Amniotic epithelial cell (primary cell): ENCODE measurements around the gene CIAO3.
A peak's percentile ranks its signal among the peaks of the same experiment; 100 is the strongest.
"Not testable (repeated sequence)": the region's sequence is repeated elsewhere in the genome, so short reads cannot be mapped to it uniquely, and the experiment has no call there.

Experiments
- DNase-seq: peaks from one replicate; pipeline ENCODE4 v3.0.0-alpha.2; 2010; ENCODE audit warnings: low read depth

Gene CIAO3

DNA sequence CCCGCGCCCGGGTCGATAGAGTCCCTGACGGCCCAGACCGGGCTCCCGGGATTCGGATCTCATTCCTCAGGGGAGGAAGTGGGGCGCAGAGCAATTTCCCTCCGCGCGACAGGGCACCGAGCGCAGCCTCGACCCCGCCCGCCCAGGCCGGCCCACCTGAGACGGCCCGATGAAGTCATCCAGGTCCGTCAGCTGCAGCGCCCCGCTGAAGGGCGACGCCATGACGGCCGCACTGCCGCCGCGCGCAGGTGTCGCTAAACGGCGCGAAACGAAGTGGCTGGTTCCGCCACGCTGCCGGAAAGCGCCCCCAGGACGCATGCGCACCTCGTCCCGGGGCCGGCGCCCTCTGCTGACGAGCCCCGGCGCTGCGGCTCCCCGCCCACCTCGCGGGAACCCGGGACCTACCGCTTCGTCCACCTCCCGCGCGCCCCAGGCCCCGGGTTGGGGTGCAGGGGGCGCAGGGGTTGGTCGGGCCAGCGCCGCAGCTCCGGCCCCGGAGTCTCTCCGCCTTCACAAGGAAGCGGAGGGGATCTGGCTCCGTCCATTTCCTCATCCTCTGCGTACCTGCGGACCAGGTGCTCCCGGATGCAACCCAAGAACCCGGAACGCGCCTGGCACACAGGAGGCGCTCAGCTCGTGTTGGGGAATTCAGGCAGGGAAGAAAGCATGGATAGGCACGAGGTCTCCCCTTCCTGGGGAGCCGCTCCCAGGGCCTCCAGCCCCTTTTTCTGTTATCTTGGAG is at the start of gene CIAO3:
CIAO3 (minus strand) TSS at position 234 of the 742 bp plus-strand sequence; CDS start at position 222, 12 bp downstream.
- peak; percentile 86 for DNase-seq

- DNase-seq: no peak
Observed at GRCh38 chr16:790086-790485, 49.3 kb upstream of the CIAO3 start.

DNA sequence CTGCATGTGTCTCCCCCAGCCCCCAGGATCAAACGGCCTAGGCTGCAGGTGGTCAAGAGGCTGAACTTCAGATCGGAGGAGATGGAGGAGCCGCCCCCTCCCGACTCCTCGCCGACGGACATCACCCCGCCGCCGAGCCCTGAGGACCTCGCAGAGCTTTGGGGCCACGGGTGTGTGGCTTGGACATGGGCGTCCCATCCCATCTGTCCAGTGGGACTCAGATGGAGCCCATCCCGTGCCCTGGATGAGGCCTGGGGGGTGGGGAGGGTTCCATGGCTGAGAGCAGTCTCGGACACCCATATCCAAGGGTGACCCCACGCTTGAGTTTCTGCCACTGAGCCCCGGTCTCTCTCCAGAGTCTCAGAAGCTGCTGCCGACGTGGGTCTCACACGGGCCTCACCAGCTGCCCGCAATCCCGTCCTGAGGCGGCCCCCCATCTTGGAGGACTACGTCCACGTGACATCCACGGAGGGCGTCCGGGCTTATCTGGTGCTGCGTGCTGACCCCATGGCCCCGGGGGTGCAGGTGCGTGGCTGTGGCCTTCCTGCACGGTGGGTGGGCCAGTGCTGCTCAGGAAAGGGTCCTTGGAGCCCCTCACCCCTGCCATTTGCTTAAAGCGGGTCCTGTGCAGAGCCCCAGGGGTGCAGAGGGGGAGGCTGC is 48.5 kb upstream of the CIAO3 start:
- no peak for DNase-seq

GRCh38 chr16:788399-789126 is 47.8 kb upstream of the CIAO3 start, which contains the start of gene CHTF18:
Gene CHTF18, plus strand, starts transcription at chr16:788620. Its CDS starts 65 bp downstream, at chr16:788685.
- peak; percentile 81 for DNase-seq

DNA sequence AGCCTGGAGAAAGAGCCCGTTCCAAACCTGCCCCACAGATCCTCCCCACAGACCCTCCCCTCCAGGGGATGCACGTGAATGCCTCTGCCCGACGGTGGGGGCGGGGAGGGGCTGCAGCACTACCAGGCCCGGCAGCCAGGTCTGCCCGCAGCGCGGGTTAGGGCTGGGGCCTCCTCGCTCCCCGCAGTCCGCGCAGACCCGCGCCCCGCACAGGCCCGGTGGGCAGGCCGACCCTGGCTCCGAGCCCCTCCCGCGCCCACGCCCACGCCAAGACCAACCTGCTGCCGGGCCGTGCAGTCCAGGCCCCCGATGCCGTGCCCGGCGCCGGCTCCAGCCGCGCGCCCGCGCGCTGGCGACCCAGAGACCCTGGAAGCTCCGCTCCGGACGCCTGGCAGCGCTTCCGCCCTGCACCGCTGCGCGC is 47.2 kb upstream of the CIAO3 start, which contains the start of gene RPUSD1:
RPUSD1 (minus strand) TSS at position 404 of the 421 bp plus-strand sequence. CDS start 644 bp downstream, outside the sequence.
- DNase-seq: no peak

DNA sequence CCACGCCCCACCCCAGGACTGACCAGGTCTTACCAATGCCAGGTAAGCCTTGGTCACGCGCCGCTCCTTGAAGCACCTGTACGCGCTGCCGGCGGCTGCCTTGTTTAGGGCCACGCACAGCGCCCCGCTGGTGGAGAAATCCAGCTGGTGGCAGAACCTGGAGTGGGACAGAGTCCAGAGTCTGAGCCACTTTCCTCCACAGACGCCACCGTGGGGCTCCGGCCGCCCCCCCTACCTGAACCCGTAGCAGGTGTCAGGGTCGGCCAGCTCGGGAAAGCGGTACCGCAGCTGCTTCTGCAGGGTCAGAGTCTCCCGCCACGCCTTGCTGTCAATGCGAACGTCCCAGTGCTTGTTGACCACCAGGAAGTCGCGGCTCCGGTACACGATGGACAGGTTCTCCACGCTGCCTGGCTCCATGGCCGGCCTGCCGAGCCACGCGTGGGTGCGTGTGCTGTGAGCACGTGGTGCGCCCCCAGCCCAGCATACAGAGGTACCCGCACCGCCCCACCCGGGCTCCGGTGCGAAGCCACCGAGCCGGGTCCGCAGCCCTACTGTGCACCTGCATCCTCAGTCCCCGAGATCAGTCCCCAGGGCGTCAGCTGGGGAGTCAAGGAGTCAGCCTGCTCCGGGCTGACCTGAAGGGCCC is 46.6 kb upstream of the CIAO3 start:
- no peak for DNase-seq

DNA sequence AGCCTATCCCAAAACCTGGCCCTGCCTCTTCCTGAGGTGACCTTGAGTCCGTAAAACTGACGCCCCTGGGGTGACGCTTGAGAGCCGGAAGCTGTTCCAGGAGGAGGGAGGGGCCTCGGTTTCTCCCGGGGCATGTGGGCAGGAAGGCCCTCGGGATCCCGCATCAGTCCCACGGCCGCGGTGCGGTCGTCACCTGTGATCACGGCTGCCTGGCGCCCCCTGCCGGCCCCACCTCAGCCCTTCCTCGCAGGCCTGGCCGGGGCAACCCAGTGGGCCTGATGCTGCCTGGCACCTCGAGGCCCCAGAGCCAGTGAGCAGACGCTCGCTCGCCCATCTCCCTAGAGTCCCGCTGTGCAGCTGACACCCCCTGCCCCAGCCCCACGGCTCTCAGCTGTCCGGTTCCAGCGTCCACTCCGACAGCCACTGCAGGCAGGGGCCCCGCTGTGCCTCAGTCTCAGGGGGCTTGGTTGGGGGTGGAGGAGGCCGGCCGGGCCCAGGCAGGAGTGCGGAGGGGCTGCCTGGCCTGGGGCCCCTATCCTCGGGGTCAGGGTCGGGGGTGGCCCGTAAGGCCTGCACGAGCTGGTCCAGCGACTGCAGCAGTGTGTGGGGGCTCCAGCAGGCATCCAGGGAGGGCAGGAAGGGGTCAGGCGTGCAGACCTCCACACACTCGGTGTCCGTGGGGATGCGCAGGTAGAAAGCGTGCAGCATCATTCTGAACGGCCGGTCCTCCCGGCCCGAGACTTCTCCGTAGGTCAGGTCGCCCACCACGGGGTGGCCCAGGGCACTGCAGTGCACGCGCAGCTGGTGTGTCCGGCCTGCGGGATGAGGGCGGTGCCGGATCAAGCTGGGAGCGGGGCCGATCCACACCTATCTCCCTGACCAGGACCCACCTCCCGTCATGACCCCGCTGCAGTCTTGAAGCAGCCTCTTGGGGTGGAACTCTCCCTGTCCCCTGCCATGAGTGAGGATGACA is 45.1 kb upstream of the CIAO3 start:
- DNase-seq: peak; percentile 65

DNA sequence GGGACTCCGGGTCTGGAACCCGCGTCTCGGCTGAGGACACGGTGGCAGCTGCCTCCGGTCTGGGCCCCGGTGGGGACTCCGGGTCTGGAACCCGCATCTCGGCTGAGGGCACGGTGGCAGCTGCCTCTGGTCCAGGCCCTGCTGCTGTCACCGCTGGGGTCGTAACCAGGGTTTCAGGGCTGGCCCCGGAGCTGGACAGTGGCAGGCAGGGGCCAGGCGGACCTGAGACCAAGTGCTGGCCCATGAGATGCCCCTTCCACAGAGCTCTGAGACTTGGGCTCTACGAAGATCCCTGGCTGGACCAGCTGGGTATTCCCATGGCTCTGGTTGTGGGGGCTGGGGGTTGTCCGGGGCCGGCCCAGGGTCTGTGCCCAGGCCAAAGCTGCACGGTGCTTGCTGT is 43.6 kb upstream of the CIAO3 start:
- no peak for DNase-seq

GRCh38 chr16:783404-784161 is 42.8 kb upstream of the CIAO3 start:
- DNase-seq: peak; percentile 34

DNA sequence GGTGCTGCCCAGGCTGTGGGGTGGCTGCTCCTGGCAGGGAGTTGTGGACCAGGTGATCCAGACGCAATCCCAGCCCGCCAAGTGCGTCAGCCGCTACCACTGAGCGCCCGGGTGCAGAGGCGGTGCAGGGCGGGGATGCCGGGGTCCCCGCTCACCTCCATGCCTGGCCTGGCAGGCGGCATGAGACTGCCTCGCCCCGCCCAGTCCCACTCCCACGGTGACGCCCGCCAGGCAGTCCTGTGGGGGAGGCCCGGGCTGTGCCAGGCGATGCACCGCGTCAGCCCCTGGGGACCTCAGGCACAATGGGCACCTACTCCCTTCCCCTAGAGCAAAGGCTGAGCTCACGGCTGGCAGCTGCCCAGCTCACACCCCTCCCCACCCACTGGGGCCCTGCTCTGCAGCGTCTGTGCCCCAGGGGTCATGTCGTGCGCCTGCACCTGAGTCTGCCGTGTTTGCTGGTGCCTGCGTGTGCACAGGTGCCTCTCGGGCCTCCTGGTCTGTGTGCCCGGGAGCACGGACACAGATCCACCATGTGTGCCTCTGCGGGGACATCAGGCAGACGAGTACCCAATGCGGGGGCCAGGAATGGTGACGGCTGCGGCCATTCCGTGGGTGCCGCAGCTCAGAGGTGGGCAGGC is 42.1 kb upstream of the CIAO3 start:
- DNase-seq: no peak

DNA sequence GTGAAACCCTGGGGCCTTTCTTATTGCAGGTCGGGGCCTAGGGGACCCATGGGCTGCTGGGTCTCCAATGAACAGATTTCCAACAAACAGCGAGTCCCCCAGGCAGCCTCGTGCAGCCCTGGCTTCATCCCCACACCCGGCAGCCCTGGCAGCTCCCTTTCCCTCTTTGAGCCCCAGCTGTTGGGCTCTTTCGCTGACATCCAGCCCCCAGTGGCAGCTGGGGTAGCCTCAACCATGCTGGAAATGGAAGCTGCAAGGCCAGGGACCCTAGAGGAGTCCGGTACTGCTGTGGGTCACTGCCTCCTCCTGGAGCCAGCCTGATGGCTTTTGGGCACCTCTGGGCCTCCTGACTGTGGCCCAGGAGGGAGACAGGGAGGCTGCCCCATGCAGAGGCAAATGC is 41.5 kb upstream of the CIAO3 start:
- DNase-seq: no peak

- peak; percentile 79 for DNase-seq
Observed at GRCh38 chr16:781346-782010, 40.7 kb upstream of the CIAO3 start.

GRCh38 chr16:780296-780695 is 39.5 kb upstream of the CIAO3 start:
- DNase-seq: no peak

DNA sequence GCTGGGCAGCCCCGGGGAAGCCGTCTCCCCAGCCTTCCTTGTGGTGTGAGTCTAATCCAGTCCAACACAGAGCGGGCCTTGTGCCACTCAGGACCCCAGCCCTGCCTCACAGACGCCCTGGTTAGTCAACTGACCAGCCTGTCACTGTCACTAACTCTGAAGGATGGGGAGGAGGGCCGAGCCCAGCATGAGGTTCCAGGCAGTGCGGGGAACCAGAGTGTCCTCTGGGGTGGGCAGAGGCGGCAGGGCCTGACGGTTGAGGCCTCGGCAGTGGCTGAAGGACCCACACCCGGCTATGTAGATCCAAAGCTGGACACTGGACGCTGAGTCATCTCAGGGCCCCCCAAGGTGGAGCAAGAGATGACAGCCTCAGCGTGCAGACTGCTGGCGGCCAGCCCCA is 38.8 kb upstream of the CIAO3 start:
- DNase-seq: no peak

DNA sequence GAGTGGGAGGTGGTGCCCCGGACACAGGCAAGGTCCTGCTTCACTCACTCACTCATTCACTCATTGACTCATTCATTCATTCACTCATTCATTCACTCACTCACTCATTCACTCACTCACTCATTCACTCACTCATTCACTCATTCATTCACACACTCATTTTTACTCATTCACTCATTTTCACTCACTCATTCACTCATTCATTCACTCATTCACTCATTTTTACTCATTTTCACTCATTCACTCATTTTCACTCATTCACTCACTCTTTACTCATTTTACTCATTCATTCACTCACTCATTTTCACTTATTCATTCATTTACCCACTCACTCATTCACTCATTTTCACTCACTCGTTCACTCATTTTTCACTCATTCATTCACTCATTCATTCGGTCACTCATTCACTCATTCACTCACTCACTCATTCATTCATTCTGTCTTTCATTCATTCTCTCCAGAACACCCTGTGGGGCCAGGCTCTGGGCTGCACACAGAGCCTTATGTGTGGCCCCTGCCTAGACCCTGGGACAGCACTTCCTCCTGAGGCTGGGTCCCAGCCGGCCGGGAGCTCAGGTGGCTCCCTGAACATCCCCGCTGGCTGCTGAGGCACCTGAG is 38.2 kb upstream of the CIAO3 start:
- no peak for DNase-seq

GRCh38 chr16:778447-778846 is 37.6 kb upstream of the CIAO3 start:
- DNase-seq: no peak

GRCh38 chr16:777826-778225 is 37.0 kb upstream of the CIAO3 start:
- peak; percentile 27 for DNase-seq

DNA sequence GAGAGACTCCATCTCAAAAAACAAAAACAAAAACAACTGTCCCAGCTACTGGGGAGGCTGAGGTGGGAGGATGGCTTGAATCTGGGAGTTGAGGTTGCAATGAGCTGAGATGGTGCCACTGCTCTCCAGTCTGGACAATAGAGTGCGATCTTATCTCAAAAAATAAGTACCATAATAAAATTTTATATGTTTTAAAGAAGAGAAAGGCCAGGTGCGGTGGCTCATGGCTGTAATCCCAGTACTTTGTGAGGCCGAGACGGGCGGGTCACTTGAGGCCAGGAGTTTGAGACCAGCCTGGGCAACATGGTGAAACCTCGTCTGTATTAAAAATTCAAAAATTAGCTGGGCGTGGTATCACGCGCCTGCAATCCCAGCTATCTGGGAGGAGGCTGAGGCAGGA is 36.0 kb upstream of the CIAO3 start:
- no peak for DNase-seq

- not testable (repeated sequence) for DNase-seq
Observed at GRCh38 chr16:776298-776697, 35.5 kb upstream of the CIAO3 start.
